Measurements from ENCODE around the gene MLLT6.
"Not testable (repeated sequence)": the region's sequence is repeated elsewhere in the genome, so short reads cannot be mapped to it uniquely, and the experiment has no call there.

MLLT6 gene

GRCh38 chr17:38726145-38726544 is 21.1 kb downstream of the MLLT6 start:
- not testable (repeated sequence) for DNase-seq (ENCODE audit: low read depth)

- peak; percentile 68 for DNase-seq (ENCODE audit: low read depth)
These were observed 22.7 kb downstream of the MLLT6 start for GRCh38 chr17:38727736-38728135.

GRCh38 chr17:38728290-38728831 is 23.3 kb downstream of the MLLT6 start:
- DNase-seq (ENCODE audit: low read depth): peak; percentile 46

GRCh38 chr17:38729368-38729885 is 24.4 kb downstream of the MLLT6 start:
- no peak for DNase-seq (ENCODE audit: low read depth)

- peak; percentile 82 for DNase-seq (ENCODE audit: low read depth)
These were observed 24.9 kb downstream of the MLLT6 start, which contains the start of gene CISD3 for GRCh38 chr17:38729886-38730525. TSS of gene CISD3 (plus strand) at chr17:38730341. CDS start at chr17:38730359, 18 bp downstream.

- DNase-seq (ENCODE audit: low read depth): no peak
These were observed 25.7 kb downstream of the MLLT6 start for GRCh38 chr17:38730526-38731379.

GRCh38 chr17:38731526-38732294 is 26.6 kb downstream of the MLLT6 start:
- no peak for DNase-seq (ENCODE audit: low read depth)

GRCh38 chr17:38732376-38733281 is 27.6 kb downstream of the MLLT6 start:
- no peak for DNase-seq (ENCODE audit: low read depth)

- no peak for DNase-seq (ENCODE audit: low read depth)
These were observed 28.4 kb downstream of the MLLT6 start for GRCh38 chr17:38733282-38733981.

GRCh38 chr17:38733982-38734973 is 29.2 kb downstream of the MLLT6 start:
- DNase-seq (ENCODE audit: low read depth): no peak

GRCh38 chr17:38735161-38735997 is 30.3 kb downstream of the MLLT6 start:
- DNase-seq (ENCODE audit: low read depth): peak; percentile 67

GRCh38 chr17:38738007-38738662 is 33.1 kb downstream of the MLLT6 start:
- no peak for DNase-seq (ENCODE audit: low read depth)

- no peak for DNase-seq (ENCODE audit: low read depth)
These were observed 33.6 kb downstream of the MLLT6 start for GRCh38 chr17:38738686-38739085.

GRCh38 chr17:38739305-38739704 is 34.2 kb downstream of the MLLT6 start:
- DNase-seq (ENCODE audit: low read depth): no peak

- no peak for DNase-seq (ENCODE audit: low read depth)
These were observed 35.0 kb downstream of the MLLT6 start for GRCh38 chr17:38740044-38740443.

GRCh38 chr17:38740806-38741205 is 35.7 kb downstream of the MLLT6 start:
- DNase-seq (ENCODE audit: low read depth): no peak

- DNase-seq (ENCODE audit: low read depth): no peak
These were observed 36.4 kb downstream of the MLLT6 start for GRCh38 chr17:38741461-38741860.

All from activated T-helper 9 cell treated with anti-CD3 and anti-CD28 coated beads, Interleukin-2, amount 50 U/mL, for 16 hours (primary cell).